GM12891 (cell line): ENCODE measurements around the gene EFHB.
"Not testable (repeated sequence)": the region's sequence is repeated elsewhere in the genome, so short reads cannot be mapped to it uniquely, and the experiment has no call there.

Source experiments
- DNase-seq: peaks from one replicate; pipeline ENCODE4 v3.0.0; 2011; ENCODE audit warnings: low spot score; ENCODE audit not compliant: insufficient read length
- FAIRE-seq: peaks from 2 replicates; lab custom pipeline; 2011; peaks lifted over from hg19 to GRCh38; lab: Jason Lieb, UNC
- PAX5 ChIP-seq: IDR thresholded peaks from 2 replicates; pipeline ENCODE4 v1.6.1; 2011; ENCODE audit warnings: low read length, moderate library complexity, mild to moderate bottlenecking; ENCODE audit not compliant: insufficient read depth, severe bottlenecking
- POLR2A ChIP-seq: IDR thresholded peaks from 2 replicates; pipeline ENCODE4 v1.6.1; 2011; ENCODE audit warnings: low read depth, low read length, control low read depth
- POLR2AphosphoS5 ChIP-seq: IDR thresholded peaks from 2 replicates; pipeline ENCODE4 v1.6.1; 2011; ENCODE audit warnings: low read depth, low read length, control low read depth
- POU2F2 ChIP-seq: IDR thresholded peaks from 2 replicates; pipeline ENCODE4 v1.6.1; 2011; ENCODE audit warnings: low read depth, mild to moderate bottlenecking, control low read depth, low read length, moderate library complexity
- SPI1 ChIP-seq: IDR thresholded peaks from 2 replicates; pipeline ENCODE4 v1.6.1; 2011; ENCODE audit warnings: low read depth, low read length, control low read depth
- TAF1 ChIP-seq: IDR thresholded peaks from 2 replicates; pipeline ENCODE4 v1.6.1; 2011; ENCODE audit warnings: low read depth, low read length, control low read depth

The EFHB gene

GRCh38 chr3:19932422-19932821 lies 1.6 kb downstream of the EFHB start:
- TF ChIP-seq POU2F2 (no peak), PAX5 (no peak), TAF1 (no peak), POLR2AphosphoS5 (no peak), POLR2A (no peak), SPI1 (no peak)
- no peak for FAIRE-seq

GRCh38 chr3:19931767-19932188 lies 2.2 kb downstream of the EFHB start:
- peak; percentile 69 for FAIRE-seq
- TF ChIP-seq POLR2AphosphoS5 (no peak), POU2F2 (no peak), POLR2A (no peak), TAF1 (no peak), PAX5 (no peak), SPI1 (no peak)
- no peak for DNase-seq

More at GRCh38 chr3:19932422-19932821, 1.6 kb downstream of the EFHB start:
- no peak for DNase-seq

GRCh38 chr3:19931180-19931692 lies 2.8 kb downstream of the EFHB start:
- FAIRE-seq (peak; percentile 69), DNase-seq (peak; percentile 32)
- TF ChIP-seq SPI1: peak; percentile 85
- TF ChIP-seq POU2F2: 0 out of 2 replicates have a peak, but pooled peaks have one; percentile 24
- TF ChIP-seq TAF1: no peak

- no peak for TF ChIP-seq POLR2A
- TF ChIP-seq POU2F2: no peak
- no peak for TF ChIP-seq POLR2AphosphoS5
- no peak for TF ChIP-seq PAX5
- no peak for TF ChIP-seq SPI1
- TF ChIP-seq TAF1: no peak
- FAIRE-seq (no peak), DNase-seq (no peak)
These were observed 13.5 kb downstream of the EFHB start for GRCh38 chr3:19920401-19921080.

- FAIRE-seq (no peak), DNase-seq (no peak)
- TF ChIP-seq POLR2A (no peak), PAX5 (no peak), POU2F2 (no peak), TAF1 (no peak), SPI1 (no peak), POLR2AphosphoS5 (no peak)
These were observed 16.9 kb downstream of the EFHB start for GRCh38 chr3:19917167-19917566.

GRCh38 chr3:19911452-19911851 lies 22.6 kb downstream of the EFHB start:
- TF ChIP-seq PAX5: no peak
- TF ChIP-seq POLR2A: no peak
- TF ChIP-seq SPI1: no peak
- TF ChIP-seq POLR2AphosphoS5: no peak
- DNase-seq (no peak), FAIRE-seq (no peak)

- DNase-seq (no peak), FAIRE-seq (no peak)
- TF ChIP-seq SPI1: no peak
These were observed 26.5 kb downstream of the EFHB start for GRCh38 chr3:19907523-19907922.

- TF ChIP-seq POLR2AphosphoS5: no peak
- no peak for TF ChIP-seq PAX5
- TF ChIP-seq TAF1: no peak
- no peak for TF ChIP-seq POU2F2
- TF ChIP-seq SPI1: no peak
- no peak for TF ChIP-seq POLR2A
- FAIRE-seq: no peak
- DNase-seq: no peak
These were observed 30.4 kb downstream of the EFHB start for GRCh38 chr3:19903649-19904048.

GRCh38 chr3:19901918-19902317 lies 32.1 kb downstream of the EFHB start:
- DNase-seq (no peak), FAIRE-seq (peak; percentile 40)
- no peak for TF ChIP-seq SPI1
- TF ChIP-seq POLR2AphosphoS5: no peak
- TF ChIP-seq POLR2A: no peak
- TF ChIP-seq PAX5: no peak
- TF ChIP-seq POU2F2: no peak
- no peak for TF ChIP-seq TAF1

GRCh38 chr3:19901337-19901736 lies 32.7 kb downstream of the EFHB start:
- FAIRE-seq: no peak
- TF ChIP-seq SPI1 (no peak), PAX5 (no peak), POLR2A (no peak), POU2F2 (no peak), POLR2AphosphoS5 (no peak), TAF1 (no peak)
- DNase-seq: no peak

GRCh38 chr3:19899833-19900232 lies 34.2 kb downstream of the EFHB start:
- not testable (repeated sequence) for DNase-seq, FAIRE-seq
